HTERT RPE-1 (cell line): ENCODE measurements around the gene ARHGAP26.

Experiments
- in situ Hi-C: fragments of 300-500 bp; cut with MboI; formaldehyde crosslinking; loops from 4 replicates; pipeline ENCODE4 v1.14.3; 2020; ENCODE audit warnings: low sequenced_read_pairs

ARHGAP26 gene

DNA sequence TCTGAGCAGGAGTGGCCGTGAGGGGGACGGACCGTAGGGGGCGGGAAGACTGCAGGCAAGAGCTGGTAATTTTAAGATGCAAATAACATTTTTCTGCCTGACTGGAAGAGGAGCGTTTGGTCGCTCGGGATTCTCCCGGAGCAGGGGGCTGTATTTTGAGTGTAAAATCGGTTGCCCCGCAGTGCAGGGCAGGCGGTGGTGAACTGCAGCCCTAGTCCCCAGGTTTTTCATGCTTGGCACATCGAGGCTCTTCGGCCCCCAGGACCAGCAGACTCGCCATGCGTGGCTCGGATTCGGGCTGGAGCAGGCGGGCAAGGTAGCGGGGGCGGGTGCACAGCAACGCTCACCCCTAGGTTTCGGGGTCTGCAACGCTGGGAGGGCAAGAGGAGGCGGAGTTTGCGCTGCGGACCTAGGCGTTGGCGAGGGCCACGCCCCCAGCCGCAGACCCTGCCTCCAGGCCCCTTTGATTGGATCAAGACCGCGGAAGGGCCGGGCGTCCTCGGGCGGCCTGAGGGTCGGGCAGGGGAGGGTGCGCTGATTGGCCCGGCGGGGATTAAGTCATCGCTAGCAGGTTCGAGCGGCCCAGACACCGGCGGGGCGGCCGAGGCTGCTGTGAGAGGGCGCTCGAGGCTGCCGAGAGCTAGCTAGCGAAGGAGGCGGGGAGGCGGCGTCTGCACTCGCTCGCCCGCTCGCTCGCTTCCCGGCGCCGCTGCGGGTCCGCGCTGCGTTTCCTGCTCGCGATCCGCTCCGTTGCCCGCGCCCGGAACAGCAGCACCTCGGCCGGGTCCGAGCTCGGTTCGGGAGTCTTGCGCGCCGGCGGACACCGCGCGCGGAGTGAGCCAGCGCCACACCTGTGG, at the start of gene ARHGAP26:
Gene ARHGAP26, plus strand, starts transcription at position 585 of the 857 bp plus-strand sequence. CDS start 385 bp downstream, outside the sequence.
- in situ Hi-C loops: no loop called here

- in situ Hi-C loops: no loop called here
Observed at GRCh38 chr5:142720641-142721271, 49.4 kb upstream of the ARHGAP26 start.

DNA sequence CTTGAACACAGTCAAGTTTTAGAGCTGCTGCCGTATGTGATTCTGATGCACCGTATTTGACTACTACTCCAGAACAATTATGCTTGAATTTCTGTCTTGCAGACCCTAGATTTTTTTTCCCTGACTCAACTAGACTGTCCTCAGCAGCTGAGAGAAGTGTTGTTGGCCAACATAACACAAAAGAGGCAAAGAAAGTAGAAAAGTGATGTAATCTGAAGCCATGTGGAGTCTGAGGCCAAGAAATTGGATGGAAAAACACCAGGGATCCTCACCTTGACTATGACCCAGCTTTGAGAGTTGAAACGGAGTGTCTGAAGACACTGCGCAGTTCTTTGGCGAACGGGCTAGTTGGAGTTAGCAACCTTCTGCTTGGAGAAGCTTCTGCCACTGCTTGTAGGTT, 48.0 kb upstream of the ARHGAP26 start:
- in situ Hi-C loops: no loop called here

DNA sequence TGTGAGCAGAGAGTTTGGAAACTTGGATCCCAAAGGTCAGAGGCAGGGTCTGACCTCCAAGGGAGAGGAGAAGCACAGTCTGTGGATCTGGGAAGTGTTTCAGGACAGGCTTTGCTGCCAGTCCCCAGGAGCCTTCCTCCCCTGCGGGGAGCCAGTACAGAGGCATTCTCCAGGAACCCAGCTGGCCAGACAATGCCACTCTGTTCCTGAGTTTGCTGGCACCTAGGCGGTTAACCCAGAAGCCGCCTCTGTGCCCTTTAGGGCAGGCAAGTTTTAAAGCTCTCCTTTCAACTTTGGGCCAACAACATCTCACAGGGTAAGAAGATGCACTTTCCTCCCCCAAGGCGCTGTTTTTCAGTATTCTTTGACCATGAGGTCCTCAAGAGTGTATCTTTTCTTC, 47.3 kb upstream of the ARHGAP26 start:
- in situ Hi-C loops: no loop called here

DNA sequence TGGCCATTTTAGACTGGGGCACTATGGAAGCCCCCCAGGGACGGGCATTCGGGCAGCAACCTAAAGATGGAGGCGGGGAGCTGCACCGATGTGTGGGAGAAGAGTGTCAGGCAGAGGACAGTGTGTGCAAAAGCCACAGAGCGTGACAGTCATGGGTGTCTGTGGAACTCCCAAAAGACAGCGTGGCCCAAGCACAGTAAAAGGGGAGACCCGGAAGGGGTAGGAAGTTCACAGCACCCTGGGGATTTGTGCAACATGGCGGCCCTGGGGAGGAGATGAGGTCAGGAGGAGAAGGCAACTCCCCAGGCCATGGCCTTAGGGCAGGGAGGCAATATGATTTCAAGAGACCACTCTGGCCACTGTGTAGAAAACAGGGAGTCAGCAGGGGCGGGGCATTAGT, 45.4 kb upstream of the ARHGAP26 start:
- in situ Hi-C loops: no loop called here

DNA sequence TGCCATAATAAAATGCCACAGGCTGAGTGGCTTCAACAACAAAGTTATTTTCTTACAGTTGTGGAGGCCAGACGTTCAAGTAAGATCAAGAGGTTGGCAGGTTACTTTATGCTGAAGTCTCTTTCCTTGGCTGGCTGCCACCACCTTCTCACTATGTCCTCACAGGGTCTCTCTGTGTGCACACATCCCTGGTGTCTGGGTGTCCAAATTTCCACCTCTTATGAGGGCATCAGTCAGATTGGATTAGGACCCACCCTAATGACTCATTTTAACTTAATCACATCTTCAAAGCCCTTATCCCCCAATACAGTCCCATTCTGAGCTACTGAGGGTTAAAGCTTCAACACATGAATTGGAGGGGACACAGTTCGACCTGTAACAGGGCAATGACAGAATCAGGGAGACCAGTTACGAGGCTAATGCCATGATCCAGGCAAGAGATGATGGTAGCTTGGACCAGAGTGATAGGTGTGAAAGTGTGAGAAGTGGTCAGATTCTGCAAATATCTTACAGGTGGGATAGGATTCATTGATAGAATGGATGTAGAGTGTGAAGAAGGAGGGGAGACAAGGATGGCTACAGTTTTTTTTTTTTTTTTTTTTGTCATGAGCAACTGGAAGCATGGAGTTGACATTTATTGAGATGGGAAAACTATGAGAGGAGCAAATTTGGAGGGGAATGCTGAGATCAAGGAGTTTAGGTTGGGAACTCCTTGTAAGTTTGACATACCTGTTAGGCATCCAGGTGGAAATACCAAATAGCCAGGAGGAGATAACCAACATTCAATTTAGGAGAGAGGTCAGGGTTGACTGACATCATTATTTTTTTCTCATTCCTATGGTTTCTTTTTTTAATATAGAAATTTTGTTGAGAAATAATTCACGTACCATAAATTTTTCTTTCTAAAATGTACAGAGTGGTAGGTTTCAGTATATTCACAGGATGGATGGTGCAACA, 44.7 kb upstream of the ARHGAP26 start:
- in situ Hi-C loops: no loop called here

- in situ Hi-C loops: no loop called here
Observed at GRCh38 chr5:142726188-142726731, 43.9 kb upstream of the ARHGAP26 start.

- in situ Hi-C loops: no loop called here
Observed at GRCh38 chr5:142727735-142728047, 42.5 kb upstream of the ARHGAP26 start.

DNA sequence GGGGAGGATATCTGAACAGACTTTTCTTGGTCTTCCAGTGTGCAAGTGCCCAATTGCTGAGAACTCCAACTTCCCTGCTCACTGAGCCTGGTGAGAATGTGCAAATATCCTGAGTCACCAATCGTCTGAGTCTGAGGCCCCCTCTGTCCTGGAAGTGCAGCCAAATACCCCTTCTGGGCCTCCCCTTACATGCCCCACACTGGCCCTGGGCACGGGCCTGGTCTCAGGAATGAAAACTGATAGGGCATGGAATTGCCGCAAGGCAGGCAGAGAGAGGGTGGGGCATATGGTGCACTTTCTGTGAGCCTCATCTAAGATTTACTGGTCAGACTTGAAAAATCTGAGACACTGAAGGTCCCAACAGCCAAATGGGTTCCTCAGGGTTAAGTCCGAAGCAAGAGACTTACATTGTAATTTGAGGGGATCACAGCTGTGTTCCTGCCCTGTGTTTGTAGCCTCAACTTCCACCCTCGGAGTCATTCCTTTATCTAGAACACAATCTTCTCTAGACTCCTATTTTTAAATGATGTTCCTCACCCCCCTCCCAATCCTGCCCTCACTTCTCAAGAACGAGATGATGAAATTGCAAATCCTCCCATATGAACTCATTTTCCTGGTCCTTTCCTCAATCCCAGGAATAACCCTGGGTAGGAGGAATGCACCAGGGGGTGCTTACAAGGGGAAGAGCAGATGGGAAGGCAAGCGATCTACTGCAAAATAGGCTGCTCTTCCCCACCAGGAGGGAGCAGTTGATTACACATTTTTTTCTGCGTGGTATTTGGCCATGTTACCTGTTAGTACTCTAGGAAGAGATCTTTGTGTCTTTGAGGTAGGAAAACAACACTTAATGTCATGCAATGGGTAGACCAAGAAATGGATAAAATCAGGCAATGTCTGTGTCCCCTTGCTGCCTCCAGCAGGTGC, 34.6 kb upstream of the ARHGAP26 start:
- in situ Hi-C loops: no loop called here

GRCh38 chr5:142736247-142736632, 33.9 kb upstream of the ARHGAP26 start:
- in situ Hi-C loops: no loop called here

DNA sequence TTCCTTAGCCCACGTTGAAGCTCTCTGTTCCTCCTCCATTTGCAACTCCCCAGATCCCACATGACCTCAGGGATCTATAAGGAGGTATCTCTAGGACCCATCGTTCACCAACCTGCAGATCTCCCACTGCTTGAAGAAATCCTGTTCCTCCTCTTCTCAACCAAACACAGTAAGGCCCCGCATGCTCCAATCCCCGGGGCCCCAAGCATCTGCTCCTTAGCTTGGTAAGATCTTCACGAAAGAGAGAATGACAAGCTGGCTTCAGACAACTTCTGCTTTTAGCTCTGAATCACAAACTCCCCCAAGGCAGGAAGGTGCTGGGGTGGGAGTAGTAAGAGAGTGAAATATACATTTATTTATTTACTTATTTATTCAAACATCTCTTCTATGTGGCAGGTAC, 33.0 kb upstream of the ARHGAP26 start:
- in situ Hi-C loops: no loop called here

DNA sequence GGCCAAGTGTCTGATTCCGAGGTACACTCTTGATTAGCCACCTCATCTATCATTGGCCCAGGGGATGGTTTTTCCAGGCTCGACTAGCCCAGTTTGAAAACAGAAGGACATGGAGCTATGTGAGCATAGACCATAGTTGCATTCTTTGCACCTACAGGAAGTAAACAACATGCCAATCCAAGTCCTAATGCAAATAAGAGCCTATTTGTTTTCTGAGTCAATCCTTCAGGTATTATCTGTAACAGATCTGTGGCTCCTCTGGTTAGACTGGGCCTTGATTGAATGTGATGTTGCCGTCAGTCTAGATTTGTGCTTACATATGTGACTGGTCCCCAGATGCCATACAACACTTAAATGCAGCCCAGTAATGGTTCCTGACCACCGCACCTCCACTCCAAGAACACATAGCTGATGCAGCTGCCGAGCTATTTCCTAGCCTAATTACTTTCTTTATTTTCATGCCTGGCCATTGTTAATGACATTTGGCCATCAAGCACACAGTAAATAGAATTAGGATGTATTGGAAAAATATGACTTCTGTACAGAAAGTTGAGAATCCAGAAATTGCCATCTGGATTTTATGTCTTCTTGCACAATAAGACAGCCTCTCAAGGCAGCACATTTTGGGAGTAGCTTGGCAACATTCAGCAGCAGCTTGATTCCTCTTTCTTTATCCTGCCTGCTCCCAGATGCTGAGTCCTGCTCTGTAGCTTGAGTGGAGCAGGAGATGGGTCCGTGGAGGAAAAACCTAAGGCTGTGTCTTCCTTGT, 29.5 kb upstream of the ARHGAP26 start:
- in situ Hi-C loops: no loop called here

GRCh38 chr5:142743592-142744441, 26.4 kb upstream of the ARHGAP26 start:
- in situ Hi-C loops: no loop called here

DNA sequence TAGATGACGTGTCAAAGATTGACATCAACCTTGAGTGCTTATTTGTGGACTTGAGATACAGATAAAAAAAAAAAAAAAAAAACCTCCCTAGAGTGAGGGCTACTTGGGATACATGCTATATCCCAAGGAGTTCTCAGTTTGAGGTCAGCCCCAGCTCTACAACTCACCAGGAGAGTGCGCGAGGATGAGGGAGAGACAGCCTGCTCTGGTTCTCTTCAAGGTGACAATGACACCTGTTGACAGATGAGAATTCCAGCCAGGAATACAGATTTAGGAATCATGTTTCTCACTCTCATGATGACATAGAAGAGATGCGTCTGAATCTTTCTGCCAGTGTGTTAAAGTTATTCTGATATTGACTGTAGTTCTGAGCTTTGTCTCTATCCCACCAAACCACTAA, 24.9 kb upstream of the ARHGAP26 start:
- in situ Hi-C loops: no loop called here

DNA sequence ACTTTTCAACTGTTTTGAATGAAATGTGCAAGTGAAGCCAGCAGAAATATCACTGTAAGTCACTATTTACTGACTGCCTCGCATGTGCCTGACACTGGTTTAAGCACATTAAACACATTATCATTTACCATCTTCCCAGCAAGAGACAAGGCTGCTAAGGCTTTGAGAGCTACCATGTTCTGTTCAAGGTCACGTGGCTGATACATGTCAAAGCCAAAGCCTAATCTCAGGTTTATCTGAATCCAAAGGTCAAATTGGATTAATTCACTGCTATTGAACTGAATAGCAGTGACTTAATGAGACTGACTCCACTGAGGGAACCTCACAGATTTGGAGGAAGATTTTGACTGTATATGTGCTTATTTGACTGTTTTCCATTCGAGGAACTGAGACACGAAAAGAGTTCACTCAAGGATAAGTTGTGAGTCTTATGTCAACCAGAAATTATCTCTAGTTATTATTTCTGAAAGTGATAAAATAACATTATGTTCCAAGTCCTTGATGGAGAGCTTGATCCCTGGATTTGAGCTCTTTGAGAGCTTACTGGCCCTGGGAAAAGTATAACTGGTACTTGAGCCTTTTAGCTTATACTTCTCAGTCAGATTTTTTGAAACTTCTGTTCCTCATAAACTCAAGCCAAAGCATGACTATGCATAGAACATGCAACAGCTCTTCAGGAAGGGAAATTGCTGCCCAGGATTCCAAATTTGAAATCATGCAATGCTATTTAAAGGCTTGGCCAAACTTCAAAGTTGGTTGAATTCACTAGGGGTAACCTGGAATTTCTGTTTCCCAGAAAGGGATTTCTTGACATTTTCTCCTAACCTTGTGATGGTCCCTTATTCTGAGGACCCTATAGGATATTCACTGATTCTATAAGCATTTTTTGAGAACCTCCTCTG, 23.4 kb upstream of the ARHGAP26 start:
- in situ Hi-C loops: no loop called here

DNA sequence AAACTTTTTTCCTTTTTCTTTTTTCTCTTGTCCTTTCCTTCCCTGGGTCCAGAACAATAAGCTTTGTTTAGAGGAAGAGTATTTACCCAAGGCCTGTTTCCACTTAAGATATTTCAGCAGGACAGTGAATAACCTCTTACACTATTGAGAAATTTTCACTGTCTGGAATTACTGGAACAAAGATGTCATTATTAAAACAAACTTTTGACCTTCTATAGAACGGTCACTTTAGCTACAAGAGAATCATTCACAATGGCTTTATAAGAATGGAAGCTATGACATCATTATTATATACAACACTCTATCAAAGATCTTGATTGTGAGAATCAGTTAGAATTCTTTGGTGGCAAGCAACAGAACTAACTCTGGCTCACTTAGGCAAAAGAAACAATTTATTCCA, 22.0 kb upstream of the ARHGAP26 start:
- in situ Hi-C loops: no loop called here

- in situ Hi-C loops: no loop called here
Observed at GRCh38 chr5:142748568-142749249, 21.5 kb upstream of the ARHGAP26 start.
